CD4-positive, alpha-beta T cell treated with Interleukin-15 for 1 hour (primary cell): Measurements from ENCODE around the gene CD68.

ENCODE experiments used
- DNase-seq: peaks from one replicate; pipeline ENCODE4 v3.0.0-alpha.2; 2020

The CD68 gene

DNA sequence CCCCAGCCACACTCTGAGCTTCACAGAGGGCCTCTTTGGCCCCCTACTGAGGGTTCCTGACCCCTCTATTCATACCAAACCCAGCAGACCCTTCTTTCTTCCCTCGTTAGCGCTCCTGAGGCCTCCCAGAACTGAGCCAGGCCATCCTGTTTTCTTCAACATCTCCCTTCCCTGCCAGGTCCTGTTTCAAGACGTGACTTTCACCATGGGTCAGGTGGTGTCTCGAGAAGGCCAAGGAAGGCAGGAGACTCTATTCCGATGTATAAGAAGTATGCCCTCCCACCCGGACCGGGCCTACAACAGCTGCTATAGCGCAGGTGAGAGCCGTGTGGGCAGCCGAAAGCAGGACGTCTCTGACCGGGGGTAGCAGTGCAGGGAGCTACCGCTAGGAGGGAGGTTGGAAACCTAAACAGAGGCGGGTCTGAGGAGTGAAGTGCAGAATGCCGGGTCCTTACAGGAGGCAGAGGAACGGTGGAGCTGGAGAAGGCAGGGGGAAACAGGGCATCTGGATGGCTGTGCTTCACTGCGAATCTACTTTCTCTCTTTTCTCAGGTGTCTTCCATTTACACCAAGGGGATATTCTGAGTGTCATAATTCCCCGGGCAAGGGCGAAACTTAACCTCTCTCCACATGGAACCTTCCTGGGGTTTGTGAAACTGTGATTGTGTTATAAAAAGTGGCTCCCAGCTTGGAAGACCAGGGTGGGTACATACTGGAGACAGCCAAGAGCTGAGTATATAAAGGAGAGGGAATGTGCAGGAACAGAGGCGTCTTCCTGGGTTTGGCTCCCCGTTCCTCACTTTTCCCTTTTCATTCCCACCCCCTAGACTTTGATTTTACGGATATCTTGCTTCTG, 19.0 kb upstream of the CD68 start:
- peak; percentile 59 for DNase-seq

DNA sequence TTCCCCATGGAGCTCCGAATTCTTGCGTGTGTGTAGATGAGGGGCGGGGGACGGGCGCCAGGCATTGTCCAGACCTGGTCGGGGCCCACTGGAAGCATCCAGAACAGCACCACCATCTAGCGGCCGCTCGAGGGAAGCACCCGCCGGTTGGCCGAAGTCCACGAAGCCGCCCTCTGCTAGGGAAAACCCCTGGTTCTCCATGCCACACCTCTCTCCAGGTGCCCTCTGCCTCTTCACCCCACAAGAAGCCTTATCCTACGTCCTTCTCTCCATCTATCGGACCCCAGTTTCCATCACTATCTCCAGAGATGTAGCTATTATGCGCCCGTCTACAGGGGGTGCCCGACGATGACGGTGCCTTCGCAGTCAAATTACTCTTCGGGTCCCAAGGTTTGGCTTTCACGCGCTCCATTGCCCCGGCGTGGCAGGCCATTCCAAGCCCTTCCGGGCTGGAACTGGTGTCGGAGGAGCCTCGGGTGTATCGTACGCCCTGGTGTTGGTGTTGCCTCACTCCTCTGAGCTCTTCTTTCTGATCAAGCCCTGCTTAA, 18.3 kb upstream of the CD68 start:
- DNase-seq, result peak; percentile 84

DNA sequence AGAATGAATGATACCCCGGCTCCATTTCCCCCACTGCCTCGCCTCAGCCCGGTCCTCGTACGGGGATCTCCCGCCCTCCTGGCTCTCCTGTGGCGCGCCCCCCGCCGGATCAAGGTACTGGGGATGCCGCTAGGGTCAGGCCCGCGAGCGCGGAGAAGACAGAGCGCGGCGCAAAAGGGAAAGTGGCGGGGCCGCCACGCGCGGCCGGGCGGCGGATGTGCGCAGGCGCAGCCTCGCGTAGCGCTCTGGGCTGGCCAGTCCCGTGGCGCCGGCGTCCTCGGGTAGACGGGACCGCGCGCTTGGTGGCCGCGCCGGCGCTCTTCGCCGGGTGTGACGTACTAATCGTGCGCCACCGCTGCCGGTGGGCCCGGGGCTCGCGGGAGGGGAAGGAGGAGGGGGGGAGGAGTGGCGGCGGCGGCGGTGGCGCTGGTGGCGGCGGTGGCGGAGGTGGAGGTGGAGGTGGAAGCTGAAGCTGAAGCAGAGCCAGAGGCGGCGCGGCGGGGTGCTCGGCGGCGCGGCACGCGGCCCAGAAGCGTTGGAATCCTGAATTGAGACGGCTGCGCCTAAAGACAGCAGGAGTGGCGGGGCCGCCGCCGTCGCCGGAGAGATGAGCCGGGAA, 17.7 kb upstream of the CD68 start, which contains the start of gene SENP3:
Gene SENP3 (plus strand): TSS at position 331 of the 619 bp plus-strand sequence. CDS start 1,158 bp downstream, outside the sequence.
- DNase-seq, result peak; percentile 93

DNA sequence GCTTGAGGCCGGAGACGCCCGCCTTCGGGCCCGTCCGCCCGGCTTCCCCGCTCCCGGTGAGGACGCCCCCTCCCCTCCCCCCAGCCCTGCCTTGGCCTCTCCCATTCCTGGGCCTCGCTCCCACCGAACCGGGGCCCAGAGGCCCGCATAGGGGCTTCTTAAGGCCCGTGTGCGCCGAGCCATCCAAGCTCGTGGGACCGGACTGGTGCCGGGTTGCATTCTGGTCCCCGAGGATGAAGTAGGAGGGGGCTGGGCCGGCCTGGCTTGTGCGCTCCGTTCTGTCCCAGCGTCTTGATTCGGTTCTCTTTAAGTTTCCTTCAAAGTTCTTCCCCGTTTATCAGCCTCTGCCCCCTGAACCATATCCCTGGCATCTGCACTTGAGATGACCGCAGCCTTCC, 17.2 kb upstream of the CD68 start:
- no peak for DNase-seq

DNA sequence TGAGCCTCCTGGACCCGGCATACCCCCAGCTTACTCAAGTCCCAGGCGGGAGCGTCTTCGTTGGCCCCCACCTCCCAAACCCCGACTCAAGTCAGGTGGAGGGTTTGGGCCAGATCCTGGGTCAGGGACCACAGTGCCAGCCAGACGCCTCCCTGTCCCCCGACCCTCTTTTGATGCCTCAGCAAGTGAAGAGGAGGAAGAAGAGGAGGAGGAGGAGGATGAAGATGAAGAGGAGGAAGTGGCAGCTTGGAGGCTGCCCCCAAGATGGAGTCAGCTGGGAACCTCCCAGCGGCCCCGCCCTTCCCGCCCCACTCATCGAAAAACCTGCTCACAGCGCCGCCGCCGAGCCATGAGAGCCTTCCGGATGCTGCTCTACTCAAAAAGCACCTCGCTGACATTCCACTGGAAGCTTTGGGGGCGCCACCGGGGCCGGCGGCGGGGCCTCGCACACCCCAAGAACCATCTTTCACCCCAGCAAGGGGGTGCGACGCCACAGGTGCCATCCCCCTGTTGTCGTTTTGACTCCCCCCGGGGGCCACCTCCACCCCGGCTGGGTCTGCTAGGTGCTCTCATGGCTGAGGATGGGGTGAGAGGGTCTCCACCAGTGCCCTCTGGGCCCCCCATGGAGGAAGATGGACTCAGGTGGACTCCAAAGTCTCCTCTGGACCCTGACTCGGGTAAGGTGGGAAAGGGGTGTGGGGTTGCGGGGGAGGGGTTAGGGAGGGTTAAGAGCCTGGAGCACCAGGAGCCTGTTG, 16.1 kb upstream of the CD68 start:
- DNase-seq, result no peak

DNA sequence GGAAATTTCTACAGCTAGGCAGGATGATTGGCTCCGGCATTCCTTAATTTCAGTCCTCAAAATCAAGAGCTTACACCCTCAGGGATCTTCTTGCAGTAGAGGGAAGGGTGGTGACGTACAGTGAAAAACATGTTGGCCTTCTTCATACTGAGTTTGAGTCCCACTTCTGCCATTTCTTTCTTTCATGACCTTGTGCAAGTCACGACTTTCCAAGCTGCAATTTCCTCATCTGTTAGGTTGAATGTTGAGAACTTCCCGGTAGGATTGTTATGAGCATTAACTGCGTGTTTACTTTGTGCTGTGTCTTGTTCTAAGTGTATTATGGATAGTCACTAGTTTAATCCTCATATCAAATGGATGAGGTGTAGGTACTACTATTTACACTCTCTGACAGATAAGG, 9.9 kb upstream of the CD68 start:
- no peak for DNase-seq

DNA sequence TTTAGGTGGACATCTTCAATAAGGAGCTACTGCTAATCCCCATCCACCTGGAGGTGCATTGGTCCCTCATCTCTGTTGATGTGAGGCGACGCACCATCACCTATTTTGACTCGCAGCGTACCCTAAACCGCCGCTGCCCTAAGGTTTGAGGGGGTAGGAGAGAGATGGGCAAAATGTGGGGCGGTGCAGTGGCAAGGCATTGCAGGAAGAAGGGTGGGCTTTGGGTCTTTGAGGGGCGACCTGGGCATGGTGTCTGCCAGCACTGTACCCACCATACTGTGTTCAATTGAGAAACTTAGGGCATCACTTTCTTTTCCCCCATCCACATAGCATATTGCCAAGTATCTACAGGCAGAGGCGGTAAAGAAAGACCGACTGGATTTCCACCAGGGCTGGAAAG, 9.1 kb upstream of the CD68 start:
- DNase-seq, result no peak

DNA sequence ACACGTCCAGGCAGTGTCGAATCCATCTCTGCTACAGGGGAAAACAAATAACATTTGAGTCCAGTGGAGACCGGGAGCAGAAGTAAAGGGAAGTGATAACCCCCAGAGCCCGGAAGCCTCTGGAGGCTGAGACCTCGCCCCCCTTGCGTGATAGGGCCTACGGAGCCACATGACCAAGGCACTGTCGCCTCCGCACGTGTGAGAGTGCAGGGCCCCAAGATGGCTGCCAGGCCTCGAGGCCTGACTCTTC, 7.2 kb upstream of the CD68 start:
- no peak for DNase-seq

DNA sequence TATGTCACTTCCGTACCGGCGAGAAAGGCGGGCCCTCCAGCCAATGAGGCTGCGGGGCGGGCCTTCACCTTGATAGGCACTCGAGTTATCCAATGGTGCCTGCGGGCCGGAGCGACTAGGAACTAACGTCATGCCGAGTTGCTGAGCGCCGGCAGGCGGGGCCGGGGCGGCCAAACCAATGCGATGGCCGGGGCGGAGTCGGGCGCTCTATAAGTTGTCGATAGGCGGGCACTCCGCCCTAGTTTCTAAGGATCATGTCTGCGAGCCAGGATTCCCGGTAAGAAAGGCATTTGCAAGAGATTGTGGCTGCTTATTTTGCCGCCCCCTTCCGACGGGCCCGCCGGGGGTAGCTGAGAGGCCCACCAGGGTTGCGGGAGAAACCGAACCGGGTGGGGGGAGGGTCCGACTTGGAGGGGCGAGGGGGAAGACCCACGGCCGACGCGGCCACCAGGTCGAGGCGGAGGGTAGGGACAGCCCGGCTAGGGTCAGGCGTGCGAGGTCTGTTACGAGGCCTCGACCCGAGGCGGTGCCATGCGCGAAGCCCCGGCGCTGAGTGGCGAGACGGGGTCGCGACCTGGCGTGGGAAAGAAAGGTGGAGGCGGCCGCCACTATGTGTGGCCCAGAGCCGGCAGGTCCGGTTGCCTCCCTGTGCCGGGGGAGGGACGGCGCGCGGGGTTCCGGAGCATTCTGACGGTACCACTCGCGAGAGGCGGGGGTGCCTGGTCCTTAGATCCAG, 6.7 kb upstream of the CD68 start:
- peak; percentile 100 for DNase-seq

DNA sequence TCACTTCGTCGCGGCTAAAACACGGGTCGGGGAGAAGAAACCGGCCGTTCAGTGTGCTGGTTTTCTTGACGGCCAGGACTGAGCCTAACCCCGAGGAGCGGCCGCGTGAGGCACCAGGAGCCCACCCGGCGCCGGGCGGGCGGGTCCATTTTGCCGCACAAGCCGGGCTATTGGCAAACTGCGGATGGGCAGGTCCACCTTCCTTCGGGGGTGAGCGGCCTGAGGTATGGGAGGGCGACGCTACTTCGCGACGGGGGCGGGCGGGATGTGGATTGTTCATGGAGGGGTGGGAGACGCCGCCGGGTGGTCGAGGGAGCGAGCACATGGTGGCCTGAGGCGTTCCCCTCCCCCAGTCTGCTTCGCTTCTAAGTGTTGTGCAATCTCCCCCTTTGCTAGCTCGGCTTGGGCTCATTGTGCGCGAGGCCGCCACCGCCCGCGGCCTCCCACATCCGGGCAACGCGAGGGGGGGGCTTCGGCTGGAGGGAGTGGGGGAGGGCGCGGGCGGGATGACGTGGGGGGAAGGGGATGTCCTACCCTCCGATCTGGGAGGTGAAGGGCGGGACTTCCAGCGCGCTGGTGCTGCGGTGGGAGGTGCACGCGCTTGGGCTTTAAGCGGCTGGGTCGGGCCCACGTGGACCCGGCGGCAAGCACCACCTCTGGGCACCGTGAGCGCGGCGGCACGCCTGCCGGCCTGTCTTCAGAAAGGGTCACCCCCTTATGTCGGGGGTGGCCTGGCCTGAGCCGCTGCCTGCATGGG, 5.9 kb upstream of the CD68 start:
- DNase-seq, result peak; percentile 94

DNA sequence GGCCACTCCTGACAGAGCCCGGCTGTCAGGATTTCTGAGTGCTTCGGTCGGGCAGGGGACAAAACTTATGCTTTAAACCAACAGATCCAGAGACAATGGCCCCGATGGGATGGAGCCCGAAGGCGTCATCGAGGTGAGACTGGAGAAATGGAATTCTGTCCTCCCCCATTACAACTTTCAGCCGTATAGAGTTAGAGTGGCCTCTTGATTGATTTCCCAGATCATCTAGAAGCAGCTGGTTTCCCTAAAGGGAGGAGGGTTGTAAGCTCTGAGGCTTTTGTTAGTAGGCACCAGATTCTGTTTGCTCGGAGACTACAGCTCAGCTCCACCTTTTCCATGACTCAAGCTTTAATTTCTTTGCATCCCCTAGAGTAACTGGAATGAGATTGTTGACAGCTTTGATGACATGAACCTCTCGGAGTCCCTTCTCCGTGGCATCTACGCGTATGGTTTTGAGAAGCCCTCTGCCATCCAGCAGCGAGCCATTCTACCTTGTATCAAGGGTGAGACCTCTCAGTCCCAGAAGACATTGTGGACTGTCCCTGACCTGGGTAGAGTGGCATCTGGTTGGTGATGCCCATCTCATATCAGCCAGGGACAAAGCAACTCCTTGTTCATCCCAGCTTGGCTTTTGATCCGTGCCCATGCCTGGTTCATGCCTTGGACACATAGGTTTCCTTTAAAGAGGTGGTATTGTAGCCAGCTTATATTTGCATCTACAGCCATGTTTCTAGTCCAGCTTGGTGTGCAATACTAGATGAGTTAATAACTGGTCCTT, 5.1 kb upstream of the CD68 start:
- DNase-seq, result no peak

DNA sequence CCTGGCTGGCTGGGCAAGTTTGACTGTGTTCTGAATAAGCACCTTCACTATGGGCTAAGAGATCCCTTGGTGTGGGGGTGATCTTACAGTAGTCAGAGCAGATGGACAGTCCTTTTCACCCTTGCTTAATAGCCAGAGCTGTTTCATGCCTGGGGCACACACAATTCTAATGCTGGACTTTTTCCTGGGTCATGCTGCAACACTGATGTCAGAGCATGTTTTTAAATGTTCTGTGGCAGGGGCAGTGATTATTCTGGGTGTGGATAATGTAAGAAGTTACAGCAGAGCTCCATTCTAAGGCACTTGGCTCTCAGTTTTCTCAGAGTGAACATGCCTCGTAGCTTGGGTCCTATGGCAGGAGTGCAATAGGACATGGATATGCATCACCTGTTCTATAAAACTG, 4.0 kb upstream of the CD68 start:
- DNase-seq, result no peak

DNA sequence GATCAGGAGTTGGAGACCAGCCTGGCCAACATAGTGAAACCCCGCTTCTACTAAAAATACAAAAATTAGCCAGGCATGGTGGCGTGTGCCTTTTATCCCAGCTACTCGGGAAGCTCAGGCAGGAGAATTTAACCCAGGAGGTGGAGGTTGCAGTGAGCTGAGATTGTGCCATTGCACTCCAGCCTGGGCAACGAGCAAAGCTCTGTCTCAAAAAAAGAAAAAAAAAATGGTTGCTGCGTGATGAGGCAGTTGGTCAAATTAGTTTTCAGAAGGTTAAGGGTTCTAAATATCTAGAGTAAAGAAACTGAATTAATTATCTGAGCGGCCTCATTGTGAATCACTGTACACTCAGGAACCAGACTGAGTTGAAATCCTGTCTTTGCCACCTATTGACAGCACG, 3.5 kb upstream of the CD68 start:
- DNase-seq, result no peak

DNA sequence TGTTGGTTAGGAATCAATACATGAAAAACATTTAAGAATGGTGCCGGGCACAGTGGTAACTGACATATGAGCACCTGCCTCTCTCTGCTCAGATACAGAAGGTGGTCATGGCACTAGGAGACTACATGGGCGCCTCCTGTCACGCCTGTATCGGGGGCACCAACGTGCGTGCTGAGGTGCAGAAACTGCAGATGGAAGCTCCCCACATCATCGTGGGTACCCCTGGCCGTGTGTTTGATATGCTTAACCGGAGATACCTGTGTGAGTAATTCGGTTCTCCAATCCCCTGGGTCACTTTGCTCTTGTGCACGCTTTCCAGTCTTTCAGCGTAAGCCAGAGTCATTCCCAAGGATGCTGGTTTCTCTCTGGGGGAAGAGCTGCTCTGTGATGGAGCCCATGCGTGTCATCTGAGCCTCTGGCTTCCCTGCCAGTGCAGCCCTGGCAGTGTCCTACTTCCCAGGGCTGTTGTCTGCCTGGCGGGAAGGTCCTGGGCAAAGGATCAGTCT, 3.0 kb upstream of the CD68 start:
- no peak for DNase-seq

DNA sequence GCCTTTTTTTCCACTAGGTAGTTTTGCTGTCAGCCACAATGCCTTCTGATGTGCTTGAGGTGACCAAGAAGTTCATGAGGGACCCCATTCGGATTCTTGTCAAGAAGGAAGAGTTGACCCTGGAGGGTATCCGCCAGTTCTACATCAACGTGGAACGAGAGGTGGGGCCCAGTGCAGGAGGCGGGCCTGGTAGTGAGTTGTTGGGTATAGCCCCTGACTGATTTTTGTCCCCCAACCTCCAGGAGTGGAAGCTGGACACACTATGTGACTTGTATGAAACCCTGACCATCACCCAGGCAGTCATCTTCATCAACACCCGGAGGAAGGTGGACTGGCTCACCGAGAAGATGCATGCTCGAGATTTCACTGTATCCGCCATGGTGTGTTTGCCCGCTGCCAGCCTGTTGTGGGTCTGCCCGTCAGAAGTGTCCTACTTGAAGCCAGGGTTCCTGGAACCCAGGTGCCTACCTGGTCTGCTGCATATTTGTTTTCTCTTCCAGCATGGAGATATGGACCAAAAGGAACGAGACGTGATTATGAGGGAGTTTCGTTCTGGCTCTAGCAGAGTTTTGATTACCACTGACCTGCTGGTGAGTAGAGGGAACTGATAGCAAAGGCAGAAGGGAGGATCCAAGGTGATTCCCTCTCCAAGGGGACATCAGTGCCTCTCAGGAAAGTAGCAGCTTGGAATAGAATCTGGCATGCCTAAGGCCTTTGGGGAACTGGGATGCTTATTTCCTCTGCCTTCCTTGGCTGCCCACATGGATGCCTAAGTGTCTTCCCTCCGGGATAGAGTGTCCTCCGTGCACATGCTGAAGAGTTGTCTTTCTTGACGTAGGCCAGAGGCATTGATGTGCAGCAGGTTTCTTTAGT, 1.9 kb upstream of the CD68 start:
- DNase-seq, result no peak

DNA sequence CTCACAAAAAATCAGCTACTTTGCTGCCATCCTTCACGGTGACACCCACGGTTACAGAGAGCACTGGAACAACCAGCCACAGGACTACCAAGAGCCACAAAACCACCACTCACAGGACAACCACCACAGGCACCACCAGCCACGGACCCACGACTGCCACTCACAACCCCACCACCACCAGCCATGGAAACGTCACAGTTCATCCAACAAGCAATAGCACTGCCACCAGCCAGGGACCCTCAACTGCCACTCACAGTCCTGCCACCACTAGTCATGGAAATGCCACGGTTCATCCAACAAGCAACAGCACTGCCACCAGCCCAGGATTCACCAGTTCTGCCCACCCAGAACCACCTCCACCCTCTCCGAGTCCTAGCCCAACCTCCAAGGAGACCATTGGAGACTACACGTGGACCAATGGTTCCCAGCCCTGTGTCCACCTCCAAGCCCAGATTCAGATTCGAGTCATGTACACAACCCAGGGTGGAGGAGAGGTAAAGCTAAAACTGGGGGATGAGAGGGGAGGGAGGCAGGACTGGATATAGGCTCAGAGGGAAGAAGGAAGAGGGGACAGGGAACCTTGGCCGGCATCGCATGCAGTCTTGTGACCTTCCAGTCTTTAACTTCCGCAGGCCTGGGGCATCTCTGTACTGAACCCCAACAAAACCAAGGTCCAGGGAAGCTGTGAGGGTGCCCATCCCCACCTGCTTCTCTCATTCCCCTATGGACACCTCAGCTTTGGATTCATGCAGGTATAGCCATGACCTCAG, 581 bp downstream of the CD68 start:
- peak; percentile 39 for DNase-seq

DNA sequence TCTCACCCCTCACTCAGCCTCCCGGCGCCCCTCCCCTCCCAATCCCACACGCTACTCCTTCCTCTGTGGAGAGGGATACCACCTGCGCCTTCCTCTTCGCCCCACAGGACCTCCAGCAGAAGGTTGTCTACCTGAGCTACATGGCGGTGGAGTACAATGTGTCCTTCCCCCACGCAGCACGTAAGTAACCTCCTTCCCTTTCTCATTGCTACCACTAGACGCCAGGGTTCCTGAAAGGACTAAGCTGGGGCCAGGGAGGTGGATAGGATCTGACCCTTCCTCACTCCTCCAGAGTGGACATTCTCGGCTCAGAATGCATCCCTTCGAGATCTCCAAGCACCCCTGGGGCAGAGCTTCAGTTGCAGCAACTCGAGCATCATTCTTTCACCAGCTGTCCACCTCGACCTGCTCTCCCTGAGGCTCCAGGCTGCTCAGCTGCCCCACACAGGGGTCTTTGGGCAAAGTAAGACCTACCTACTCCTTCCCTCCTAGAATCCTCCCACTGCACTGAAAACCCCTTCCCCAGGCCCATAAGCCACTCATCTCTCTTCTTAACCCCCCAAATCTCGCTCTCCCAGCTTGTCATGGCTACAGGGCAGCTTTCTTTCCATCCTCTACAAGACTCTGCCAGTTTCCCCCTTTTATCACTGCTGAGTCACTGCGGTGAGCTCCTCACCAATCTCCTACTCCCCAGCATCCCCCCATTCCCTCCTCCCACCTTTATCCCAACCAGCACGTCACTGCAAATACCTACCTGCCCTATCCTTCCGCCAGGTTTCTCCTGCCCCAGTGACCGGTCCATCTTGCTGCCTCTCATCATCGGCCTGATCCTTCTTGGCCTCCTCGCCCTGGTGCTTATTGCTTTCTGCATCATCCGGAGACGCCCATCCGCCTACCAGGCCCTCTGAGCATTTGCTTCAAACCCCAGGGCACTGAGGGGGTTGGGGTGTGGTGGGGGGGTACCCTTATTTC, 1.5 kb downstream of the CD68 start:
- no peak for DNase-seq
